OCI-LY7 (cell line): ENCODE data around the gene EPB41.

ENCODE experiments used
- EZH2phosphoT487 ChIP-seq: fragments of 200-600 bp; sonication (generic); IDR thresholded peaks from 2 replicates; pipeline ENCODE4 v1.6.1; 2018; ENCODE audit warnings: low read depth, borderline replicate concordance, mild to moderate bottlenecking, mixed run types, antibody characterized with exemption, low read length, moderate library complexity, mixed read lengths
- TF ChIP-seq, protein P1 (sequence below): fragments of 200-600 bp; sonication (generic); conservative IDR thresholded peaks from 2 replicates; pipeline ENCODE4 v1.5.1; 2014; ENCODE audit warnings: mild to moderate bottlenecking, antibody characterized with exemption, low read length, moderate library complexity, mixed read lengths

DNA sequence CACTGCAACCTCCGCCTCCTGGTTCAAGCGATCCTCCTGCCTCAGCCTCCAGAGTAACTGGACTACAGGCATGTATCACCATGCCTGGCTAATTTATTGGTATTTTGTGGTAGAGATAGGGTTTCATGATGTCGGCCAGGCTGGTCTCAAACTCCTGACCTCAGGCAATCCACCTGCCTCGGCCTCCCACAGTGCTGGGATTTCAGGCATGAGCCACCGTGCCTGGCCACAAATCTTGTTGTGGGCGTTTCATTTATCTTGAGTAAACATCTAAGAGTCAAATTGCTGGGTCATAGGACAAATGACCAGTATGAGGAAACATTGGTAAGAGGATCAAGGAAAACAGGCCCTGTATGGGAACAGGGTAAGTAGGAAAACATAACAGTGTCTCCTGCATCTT is 191.5 kb downstream of the EPB41 start:
- TF ChIP-seq, protein P1, sequence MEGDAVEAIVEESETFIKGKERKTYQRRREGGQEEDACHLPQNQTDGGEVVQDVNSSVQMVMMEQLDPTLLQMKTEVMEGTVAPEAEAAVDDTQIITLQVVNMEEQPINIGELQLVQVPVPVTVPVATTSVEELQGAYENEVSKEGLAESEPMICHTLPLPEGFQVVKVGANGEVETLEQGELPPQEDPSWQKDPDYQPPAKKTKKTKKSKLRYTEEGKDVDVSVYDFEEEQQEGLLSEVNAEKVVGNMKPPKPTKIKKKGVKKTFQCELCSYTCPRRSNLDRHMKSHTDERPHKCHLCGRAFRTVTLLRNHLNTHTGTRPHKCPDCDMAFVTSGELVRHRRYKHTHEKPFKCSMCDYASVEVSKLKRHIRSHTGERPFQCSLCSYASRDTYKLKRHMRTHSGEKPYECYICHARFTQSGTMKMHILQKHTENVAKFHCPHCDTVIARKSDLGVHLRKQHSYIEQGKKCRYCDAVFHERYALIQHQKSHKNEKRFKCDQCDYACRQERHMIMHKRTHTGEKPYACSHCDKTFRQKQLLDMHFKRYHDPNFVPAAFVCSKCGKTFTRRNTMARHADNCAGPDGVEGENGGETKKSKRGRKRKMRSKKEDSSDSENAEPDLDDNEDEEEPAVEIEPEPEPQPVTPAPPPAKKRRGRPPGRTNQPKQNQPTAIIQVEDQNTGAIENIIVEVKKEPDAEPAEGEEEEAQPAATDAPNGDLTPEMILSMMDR, result no peak
- TF ChIP-seq EZH2phosphoT487, result no peak
